Femur (tissue), 1 donor: Measurements from ENCODE around the gene CCNG1.
A peak's percentile ranks its signal among the peaks of the same experiment; 100 is the strongest.
"Not testable (repeated sequence)": the region's sequence is repeated elsewhere in the genome, so short reads cannot be mapped to it uniquely, and the experiment has no call there.

Source experiments
- DNase-seq: peaks from one replicate; pipeline ENCODE4 v3.0.0-alpha.2; 2017

Gene CCNG1

GRCh38 chr5:163437309-163438182, at the start of gene CCNG1:
TSS of gene CCNG1 (plus strand) at chr5:163437595. CDS start at chr5:163439257, 1,662 bp downstream.
- DNase-seq, result peak; percentile 97

GRCh38 chr5:163395792-163396191, 41.6 kb upstream of the CCNG1 start:
- DNase-seq, result no peak

GRCh38 chr5:163396818-163397340, 40.5 kb upstream of the CCNG1 start:
- not testable (repeated sequence) for DNase-seq

- no peak for DNase-seq
Measured at GRCh38 chr5:163397354-163397753, 40.0 kb upstream of the CCNG1 start.

GRCh38 chr5:163399923-163400322, 37.5 kb upstream of the CCNG1 start:
- no peak for DNase-seq

- DNase-seq, result no peak
Measured at GRCh38 chr5:163401271-163401670, 36.1 kb upstream of the CCNG1 start.

GRCh38 chr5:163402007-163402406, 35.4 kb upstream of the CCNG1 start:
- no peak for DNase-seq

- DNase-seq, result no peak
Measured at GRCh38 chr5:163404364-163405173, 32.8 kb upstream of the CCNG1 start.

- DNase-seq, result no peak
Measured at GRCh38 chr5:163407034-163407655, 30.2 kb upstream of the CCNG1 start.

GRCh38 chr5:163408311-163408923, 29.0 kb upstream of the CCNG1 start:
- DNase-seq, result peak; percentile 73

GRCh38 chr5:163409384-163409783, 28.0 kb upstream of the CCNG1 start:
- no peak for DNase-seq

- no peak for DNase-seq
Measured at GRCh38 chr5:163410505-163410904, 26.9 kb upstream of the CCNG1 start.

- not testable (repeated sequence) for DNase-seq
Measured at GRCh38 chr5:163415673-163416072, 21.7 kb upstream of the CCNG1 start.

- no peak for DNase-seq
Measured at GRCh38 chr5:163424836-163425235, 12.6 kb upstream of the CCNG1 start.

- DNase-seq, result not testable (repeated sequence)
Measured at GRCh38 chr5:163426128-163426527, 11.3 kb upstream of the CCNG1 start.

GRCh38 chr5:163432544-163432943, 4.9 kb upstream of the CCNG1 start:
- no peak for DNase-seq

GRCh38 chr5:163433271-163433670, 4.1 kb upstream of the CCNG1 start:
- no peak for DNase-seq

- DNase-seq, result no peak
Measured at GRCh38 chr5:163434401-163434866, 3.0 kb upstream of the CCNG1 start.

GRCh38 chr5:163436515-163436914, 880 bp upstream of the CCNG1 start:
- DNase-seq, result no peak

GRCh38 chr5:163437011-163437308, 435 bp upstream of the CCNG1 start:
- DNase-seq, result no peak

GRCh38 chr5:163439092-163439425, 1.7 kb downstream of the CCNG1 start:
- no peak for DNase-seq

GRCh38 chr5:163440954-163441353, 3.6 kb downstream of the CCNG1 start:
- no peak for DNase-seq

- DNase-seq, result no peak
Measured at GRCh38 chr5:163444526-163444925, 7.1 kb downstream of the CCNG1 start.
